ENCODE results near the gene DNAJA3. TPM values are rescaled to one million over a fixed set of nuclear protein-coding genes. Genes with fewer than 3 reads are reported as not detected.
"Not testable (repeated sequence)": the region's sequence is repeated elsewhere in the genome, so short reads cannot be mapped to it uniquely, and the experiment has no call there.

The DNAJA3 gene
- total RNA-seq, 1 donor from 2014 or later = 27.3 TPM

DNA sequence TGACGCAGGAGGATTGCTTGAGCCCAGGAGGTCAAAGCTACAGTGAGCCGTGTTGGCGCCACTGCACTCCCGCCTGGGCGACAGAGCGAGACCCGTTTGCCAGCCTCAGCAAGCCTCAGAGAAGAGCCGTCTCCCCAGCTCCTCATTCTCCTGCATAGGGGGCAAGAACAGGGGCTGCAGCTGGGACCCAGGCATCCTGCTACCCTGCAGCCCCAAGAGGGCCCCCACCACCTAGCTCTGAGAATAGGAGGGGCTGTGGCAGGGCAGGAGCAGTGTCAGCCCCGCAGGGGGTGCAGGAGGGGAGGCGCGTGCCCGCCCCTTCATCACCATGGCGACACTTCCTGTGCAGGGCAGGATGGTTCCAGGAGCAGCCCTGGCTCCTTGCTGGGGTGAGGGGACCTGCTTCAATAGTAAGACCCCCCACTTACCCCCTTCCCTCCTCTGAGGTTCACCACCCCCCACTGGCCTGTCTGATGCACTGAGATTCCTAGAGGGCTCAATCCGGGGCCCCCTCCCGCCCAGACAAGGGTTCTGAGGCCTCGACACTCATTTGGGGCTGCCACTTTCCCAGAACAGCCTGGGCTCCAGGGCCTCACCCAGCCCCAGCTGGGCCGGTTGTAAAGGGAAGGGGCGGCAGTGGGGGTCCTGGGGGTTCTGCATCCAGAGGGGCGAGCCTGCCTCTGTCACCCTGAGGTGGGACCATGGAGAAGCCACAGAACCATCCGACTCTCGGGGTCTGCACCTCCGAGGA is 33.9 kb upstream of the DNAJA3 start:
- no peak overlapping the region for H3K4me3 ChIP-seq
- H3K9me3 ChIP-seq (ENCODE audit: low read depth) = no peaks in the 10 kb centered on the region
- no peaks in the 10 kb centered on the region for H3K9me3 Mint-ChIP-seq
- H3K27ac Mint-ChIP-seq = no peak overlapping the region
- H3K4me3 Mint-ChIP-seq = no peak overlapping the region
- H3K27me3 Mint-ChIP-seq (ENCODE audit: insufficient read depth, low read depth) = peaks cover 8% of the 10 kb centered on the region
- no peaks in the 10 kb centered on the region for H4K20me1 ChIP-seq (ENCODE audit: low read depth)
- H3F3A ChIP-seq (ENCODE audit: low read depth) = peaks cover 28% of the 10 kb centered on the region
- peaks cover 42% of the 10 kb centered on the region for H3K4me1 Mint-ChIP-seq
- no peak for TF ChIP-seq EZH2 (IDR thresholded peaks at IDR 0.05)
- TF ChIP-seq, protein P1, sequence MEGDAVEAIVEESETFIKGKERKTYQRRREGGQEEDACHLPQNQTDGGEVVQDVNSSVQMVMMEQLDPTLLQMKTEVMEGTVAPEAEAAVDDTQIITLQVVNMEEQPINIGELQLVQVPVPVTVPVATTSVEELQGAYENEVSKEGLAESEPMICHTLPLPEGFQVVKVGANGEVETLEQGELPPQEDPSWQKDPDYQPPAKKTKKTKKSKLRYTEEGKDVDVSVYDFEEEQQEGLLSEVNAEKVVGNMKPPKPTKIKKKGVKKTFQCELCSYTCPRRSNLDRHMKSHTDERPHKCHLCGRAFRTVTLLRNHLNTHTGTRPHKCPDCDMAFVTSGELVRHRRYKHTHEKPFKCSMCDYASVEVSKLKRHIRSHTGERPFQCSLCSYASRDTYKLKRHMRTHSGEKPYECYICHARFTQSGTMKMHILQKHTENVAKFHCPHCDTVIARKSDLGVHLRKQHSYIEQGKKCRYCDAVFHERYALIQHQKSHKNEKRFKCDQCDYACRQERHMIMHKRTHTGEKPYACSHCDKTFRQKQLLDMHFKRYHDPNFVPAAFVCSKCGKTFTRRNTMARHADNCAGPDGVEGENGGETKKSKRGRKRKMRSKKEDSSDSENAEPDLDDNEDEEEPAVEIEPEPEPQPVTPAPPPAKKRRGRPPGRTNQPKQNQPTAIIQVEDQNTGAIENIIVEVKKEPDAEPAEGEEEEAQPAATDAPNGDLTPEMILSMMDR (IDR thresholded peaks at IDR 0.05) = no peak
- TF ChIP-seq EZH2phosphoT487 (IDR thresholded peaks at IDR 0.05) = no peak
- peaks cover 2% of the 10 kb centered on the region for H3K36me3 Mint-ChIP-seq
- H3K4me2 ChIP-seq = peak overlapping the region; percentile 47
- H3K4me1 ChIP-seq = peaks cover 51% of the 10 kb centered on the region
- H3K36me3 ChIP-seq = no peaks in the 10 kb centered on the region
- no peak overlapping the region for H2AFZ ChIP-seq (replicated peaks)
- no peak overlapping the region for H3K9ac ChIP-seq
- H3K27ac ChIP-seq = peak overlapping the region; percentile 38
- peak; percentile 67 for DNase-seq (ENCODE audit: low spot score)
- H3K27me3 ChIP-seq = no peaks in the 10 kb centered on the region
- no peaks in the 10 kb centered on the region for H3K79me2 ChIP-seq (ENCODE audit: low read depth)

DNA sequence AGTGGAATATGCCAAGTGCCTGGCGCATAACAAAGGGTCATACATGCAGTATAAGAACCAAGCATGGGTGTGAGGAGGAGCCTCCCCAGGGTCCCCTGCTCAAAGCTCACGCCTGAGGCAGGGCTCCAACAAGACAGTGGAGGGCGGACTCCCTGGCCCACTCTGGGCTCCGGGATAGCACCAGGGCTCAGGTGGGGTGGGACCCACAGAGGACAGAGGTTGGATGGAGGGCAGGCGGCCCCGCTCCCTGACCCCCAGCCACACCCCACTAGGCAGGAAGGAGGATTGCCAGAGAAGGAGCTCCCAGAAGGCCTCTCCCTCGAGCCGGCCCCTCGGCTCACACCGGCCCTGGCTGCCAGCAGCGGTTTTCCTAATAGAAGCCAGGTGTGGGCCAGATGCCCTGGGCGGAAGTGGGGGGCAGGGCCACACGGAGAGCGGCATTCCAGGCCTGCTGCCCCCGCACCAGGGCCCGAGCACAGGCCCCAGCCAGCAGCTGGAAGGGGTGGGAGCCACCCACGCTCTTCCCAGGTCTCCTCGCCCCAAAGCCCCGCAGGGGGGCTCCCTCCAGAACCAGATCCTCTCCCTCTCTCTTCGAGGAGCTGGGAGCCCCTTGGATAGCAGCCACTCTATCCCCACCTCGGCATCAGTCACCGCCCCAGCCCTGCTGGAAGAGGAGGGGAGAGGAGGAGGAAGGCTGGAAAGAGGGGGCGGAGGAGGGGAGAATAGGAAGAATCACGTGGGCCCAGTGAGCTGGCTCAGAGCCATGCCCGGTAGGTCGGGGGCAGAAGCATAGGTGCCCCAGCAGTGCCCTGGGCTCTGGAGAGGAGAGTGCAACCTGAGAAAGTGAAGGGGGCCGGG is 33.1 kb upstream of the DNAJA3 start:
- Mint-ChIP-seq H3K27ac (peak overlapping the region; percentile 94), H3K4me3 (peak overlapping the region; percentile 46), H3K27me3 (ENCODE audit: insufficient read depth, low read depth) (peaks cover 8% of the 10 kb centered on the region), H3K36me3 (peaks cover 2% of the 10 kb centered on the region), H3K4me1 (peaks cover 39% of the 10 kb centered on the region), H3K9me3 (no peaks in the 10 kb centered on the region)
- H3K9me3 ChIP-seq (ENCODE audit: low read depth) = no peaks in the 10 kb centered on the region
- peak; percentile 68 for DNase-seq (ENCODE audit: low spot score)
- no peak overlapping the region for H3K9ac ChIP-seq
- no peaks in the 10 kb centered on the region for H3K36me3 ChIP-seq
- TF ChIP-seq, protein P1 (IDR thresholded peaks at IDR 0.05) = no peak
- no peak for TF ChIP-seq EZH2phosphoT487 (IDR thresholded peaks at IDR 0.05)
- no peak for TF ChIP-seq EZH2 (IDR thresholded peaks at IDR 0.05)
- H3K4me2 ChIP-seq = peak overlapping the region; percentile 45
- H3K4me1 ChIP-seq = peaks cover 51% of the 10 kb centered on the region
- H2AFZ ChIP-seq (replicated peaks) = peak overlapping the region; percentile 48
- H4K20me1 ChIP-seq (ENCODE audit: low read depth) = no peaks in the 10 kb centered on the region
- H3K27me3 ChIP-seq = no peaks in the 10 kb centered on the region
- H3K4me3 ChIP-seq = no peak overlapping the region
- peaks cover 28% of the 10 kb centered on the region for H3F3A ChIP-seq (ENCODE audit: low read depth)
- no peaks in the 10 kb centered on the region for H3K79me2 ChIP-seq (ENCODE audit: low read depth)
- peak overlapping the region; percentile 50 for H3K27ac ChIP-seq

DNA sequence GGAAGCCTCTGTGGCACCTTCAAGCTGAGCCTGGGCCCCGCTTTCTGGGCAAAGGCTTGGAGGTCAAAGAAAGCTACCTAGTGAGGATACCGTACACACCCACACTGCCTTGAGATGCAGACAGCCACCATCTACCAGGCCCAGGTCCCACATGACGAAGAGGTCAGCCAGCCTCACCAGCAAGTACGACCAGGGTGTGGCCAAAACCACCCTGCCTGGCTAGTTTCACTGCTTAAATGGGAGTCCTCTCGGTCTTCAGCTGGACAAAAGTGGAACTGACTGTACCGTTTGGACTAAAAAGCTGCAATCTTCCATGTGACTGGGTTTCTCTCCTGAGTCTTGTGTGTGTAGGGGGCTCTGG is 32.4 kb upstream of the DNAJA3 start:
- H3K4me1 ChIP-seq = peaks cover 48% of the 10 kb centered on the region
- H3K36me3 ChIP-seq = no peaks in the 10 kb centered on the region
- no peaks in the 10 kb centered on the region for H3K9me3 ChIP-seq (ENCODE audit: low read depth)
- Mint-ChIP-seq H3K4me1 (peaks cover 39% of the 10 kb centered on the region), H3K36me3 (peaks cover 2% of the 10 kb centered on the region), H3K4me3 (no peak overlapping the region), H3K27ac (no peak overlapping the region), H3K9me3 (no peaks in the 10 kb centered on the region), H3K27me3 (ENCODE audit: insufficient read depth, low read depth) (peaks cover 8% of the 10 kb centered on the region)
- TF ChIP-seq, protein P1 (IDR thresholded peaks at IDR 0.05) = no peak
- TF ChIP-seq EZH2phosphoT487 (IDR thresholded peaks at IDR 0.05) (no peak), EZH2 (IDR thresholded peaks at IDR 0.05) (no peak)
- peak overlapping the region; percentile 48 for H2AFZ ChIP-seq (replicated peaks)
- no peaks in the 10 kb centered on the region for H4K20me1 ChIP-seq (ENCODE audit: low read depth)
- peak overlapping the region; percentile 45 for H3K4me2 ChIP-seq
- no peaks in the 10 kb centered on the region for H3K27me3 ChIP-seq
- no peak for DNase-seq (ENCODE audit: low spot score)
- H3F3A ChIP-seq (ENCODE audit: low read depth) = peaks cover 28% of the 10 kb centered on the region
- H3K27ac ChIP-seq = peak overlapping the region; percentile 50
- no peak overlapping the region for H3K9ac ChIP-seq
- no peaks in the 10 kb centered on the region for H3K79me2 ChIP-seq (ENCODE audit: low read depth)
- H3K4me3 ChIP-seq = no peak overlapping the region

DNA sequence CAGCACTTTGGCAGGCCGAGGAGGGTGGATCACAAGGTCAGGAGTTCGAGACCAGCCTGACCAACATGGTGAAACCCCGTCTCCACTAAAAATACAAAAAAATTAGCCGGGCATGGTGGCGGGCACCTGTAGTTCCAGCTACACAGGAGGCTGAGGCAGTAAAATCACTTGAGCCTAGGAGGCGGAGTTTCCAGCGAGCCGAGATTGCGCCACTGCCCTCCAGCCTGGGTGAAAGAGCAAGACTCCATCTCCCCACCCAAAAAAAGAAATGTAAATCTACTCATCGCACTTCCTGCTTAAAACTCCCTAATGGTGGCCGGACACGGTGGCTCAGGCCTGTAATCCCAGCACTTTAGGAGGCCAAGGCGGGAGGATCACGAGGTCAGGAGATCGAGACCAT is 31.8 kb upstream of the DNAJA3 start:
- H3K4me2 ChIP-seq; H2AFZ ChIP-seq (replicated peaks); H3K4me3 Mint-ChIP-seq; H3K27me3 Mint-ChIP-seq (ENCODE audit: insufficient read depth, low read depth); H3K27me3 ChIP-seq; H3K9me3 ChIP-seq (ENCODE audit: low read depth); H4K20me1 ChIP-seq (ENCODE audit: low read depth); H3K36me3 ChIP-seq; H3K36me3 Mint-ChIP-seq; H3K9ac ChIP-seq; H3K4me3 ChIP-seq; H3K27ac ChIP-seq; DNase-seq (ENCODE audit: low spot score); H3K27ac Mint-ChIP-seq; H3K9me3 Mint-ChIP-seq; H3K79me2 ChIP-seq (ENCODE audit: low read depth): not testable (repeated sequence)
- Histone ChIP-seq H3K4me1 (peaks cover 42% of the 10 kb centered on the region), H3F3A (ENCODE audit: low read depth) (peaks cover 28% of the 10 kb centered on the region)
- peaks cover 38% of the 10 kb centered on the region for H3K4me1 Mint-ChIP-seq
